Erythroblast (primary cell): ENCODE results near the gene S100A3.

Experiments used
- GATA1 ChIP-seq: IDR thresholded peaks from 2 replicates; pipeline ENCODE4 v1.6.1; 2011; ENCODE audit warnings: low read depth, mild to moderate bottlenecking, control low read depth, low read length, moderate library complexity
- POLR2A ChIP-seq: IDR thresholded peaks from 2 replicates; pipeline ENCODE4 v1.6.1; 2011; ENCODE audit warnings: mild to moderate bottlenecking, low read length

- TF ChIP-seq POLR2A (no peak), GATA1 (no peak)
Measured at GRCh38 chr1:153598309-153599172, 49.5 kb upstream of the S100A3 start.
